PC-3 (cell line): ENCODE measurements around the gene LRRTM4. TPM values are rescaled to one million over a fixed set of nuclear protein-coding genes. Genes with fewer than 3 reads are reported as not detected.

Experiments
- ATAC-seq: fragments of 200-7000 bp; cut with Tn5 transposase; 2 replicates; pipeline ENCODE4 v1.9.1; 2020; ENCODE audit warnings: mild to moderate bottlenecking, moderate library complexity
- BruUV-seq: library from RNA; stranded (reverse); fragments of 400-500 nt; replicated peaks from 2 replicates; lab custom pipeline; 2021; lab: Mats Ljungman, UMichigan
- CTCF ChIA-PET: fragments of 300-600 bp; sonication (Branson Sonifier 250); formaldehyde crosslinking; loops from one replicate; lab custom pipeline; 2022; ENCODE audit warnings: antibody characterized with exemption; lab: Charles Lee
- POLR2A ChIA-PET: fragments of 300-600 bp; sonication (Branson Sonifier 250); formaldehyde crosslinking; loops from one replicate; lab custom pipeline; 2022; ENCODE audit warnings: antibody characterized with exemption; ENCODE audit not compliant: unreplicated experiment; lab: Charles Lee
- DNase-seq: peaks from one replicate; pipeline ENCODE4 v3.0.0-alpha.2; 2015
- H2AFZ ChIP-seq: fragments of 300-600 bp; sonication (generic); 2 replicates; pipeline ENCODE4 v1.6.0; 2016; ENCODE audit warnings: antibody characterized with exemption, low read length
- H3F3A ChIP-seq: fragments of 300-600 bp; sonication (generic); one replicate; pipeline ENCODE4 v1.6.0; 2017; ENCODE audit warnings: antibody characterized with exemption, low read length, control low read depth, mild to moderate bottlenecking; ENCODE audit not compliant: unreplicated experiment
- H3K27ac ChIP-seq: fragments of 300-600 bp; sonication (generic); 2 replicates; pipeline ENCODE4 v1.5.1; 2016; ENCODE audit warnings: mild to moderate bottlenecking, low read length
- H3K27me3 ChIP-seq: fragments of 300-600 bp; sonication (generic); 2 replicates; pipeline ENCODE4 v1.6.1; 2016; ENCODE audit warnings: low read length, mixed read lengths
- H3K36me3 ChIP-seq: fragments of 300-600 bp; sonication (generic); 2 replicates; pipeline ENCODE4 v1.6.1; 2016; ENCODE audit warnings: low read depth, mixed run types, low read length, mixed read lengths
- H3K4me1 ChIP-seq: fragments of 300-600 bp; sonication (generic); 2 replicates; pipeline ENCODE4 v1.5.1; 2016; ENCODE audit warnings: low read length; ENCODE audit not compliant: insufficient read depth
- H3K4me2 ChIP-seq: fragments of 300-600 bp; sonication (generic); 2 replicates; pipeline ENCODE4 v1.6.0; 2016; ENCODE audit warnings: low read length
- H3K4me3 ChIP-seq: fragments of 300-600 bp; sonication (generic); 2 replicates; pipeline ENCODE4 v1.5.1; 2016; ENCODE audit warnings: mild to moderate bottlenecking, low read length, mixed read lengths
- H3K79me2 ChIP-seq: fragments of 300-600 bp; sonication (generic); 2 replicates; pipeline ENCODE4 v1.6.1; 2017; ENCODE audit warnings: low read length, mixed read lengths
- H3K9ac ChIP-seq: fragments of 300-600 bp; sonication (generic); 2 replicates; pipeline ENCODE4 v1.6.0; 2016; ENCODE audit warnings: mild to moderate bottlenecking, low read length
- H3K9me2 ChIP-seq: fragments of 300-600 bp; sonication (generic); replicated peaks from 2 replicates; pipeline ENCODE4 v1.6.1; 2016; ENCODE audit warnings: mixed run types, low read length, mixed read lengths
- H3K9me3 ChIP-seq: fragments of 300-600 bp; sonication (generic); 2 replicates; pipeline ENCODE4 v1.6.1; 2016; ENCODE audit warnings: low read length, mixed read lengths
- H4K20me1 ChIP-seq: fragments of 300-600 bp; sonication (generic); 2 replicates; pipeline ENCODE4 v1.6.1; 2016; ENCODE audit warnings: low read length, mixed read lengths
- EZH2 ChIP-seq: fragments of 300-600 bp; sonication (generic); IDR thresholded peaks from one replicate; pipeline ENCODE4 v1.6.1; 2017; ENCODE audit warnings: antibody characterized with exemption, mild to moderate bottlenecking, low read length; ENCODE audit not compliant: unreplicated experiment
- EZH2phosphoT487 ChIP-seq: fragments of 300-600 bp; sonication (generic); IDR thresholded peaks from 2 replicates; pipeline ENCODE4 v1.6.1; 2018; ENCODE audit warnings: mild to moderate bottlenecking, antibody characterized with exemption, low read length, borderline replicate concordance
- intact Hi-C: fragments of 100-400 bp; cut with micrococcal nuclease; formaldehyde crosslinking; loops from 2 replicates; pipeline ENCODE4 v1.9.0; 2023
- total RNA-seq: library from RNA; depleted of rRNA; stranded (reverse); fragments of >200 nt; gene quantifications from 2 replicates; pipeline ENCODE4 v1.2.3, GENCODE V29; 2014
- TF ChIP-seq, protein P1 (sequence below): fragments of 300-600 bp; sonication (generic); conservative IDR thresholded peaks from 2 replicates; pipeline ENCODE4 v1.5.1; 2017; ENCODE audit warnings: antibody characterized with exemption, low read depth, mild to moderate bottlenecking, low read length

The LRRTM4 gene
- total RNA-seq, 1 experiment from 2014 or later, result not detected

DNA sequence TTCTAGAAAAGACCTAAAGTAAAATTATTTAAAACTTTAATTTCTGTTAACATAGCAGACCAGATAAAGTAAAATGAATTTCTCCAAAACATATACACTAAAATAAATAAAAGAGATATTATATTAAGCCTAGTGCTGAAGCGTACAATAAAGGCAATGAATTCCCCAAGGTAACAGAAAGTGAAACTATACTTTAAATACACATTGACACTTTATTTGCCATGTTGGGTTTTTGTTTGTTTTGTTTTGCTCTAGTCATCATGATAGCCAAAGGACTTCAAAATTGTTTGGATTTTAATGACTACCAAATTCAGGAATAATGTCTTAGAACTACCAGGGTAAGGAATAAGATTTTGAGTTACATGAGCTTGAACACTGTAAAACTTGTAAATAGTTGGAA, 413.3 kb downstream of the LRRTM4 start:
- no peaks in the 10 kb centered on the region for H3F3A ChIP-seq
- H3K79me2 ChIP-seq, result no peaks in the 10 kb centered on the region
- H3K9ac ChIP-seq, result no peak overlapping the region
- CTCF ChIA-PET, result no interaction called here
- intact Hi-C loops, result no loop called here
- no peak overlapping the region for H3K27ac ChIP-seq
- H3K4me3 ChIP-seq, result no peak overlapping the region
- no peaks in the 10 kb centered on the region for H3K4me1 ChIP-seq
- no peaks in the 10 kb centered on the region for H3K36me3 ChIP-seq
- no peak for TF ChIP-seq EZH2
- TF ChIP-seq, protein P1, sequence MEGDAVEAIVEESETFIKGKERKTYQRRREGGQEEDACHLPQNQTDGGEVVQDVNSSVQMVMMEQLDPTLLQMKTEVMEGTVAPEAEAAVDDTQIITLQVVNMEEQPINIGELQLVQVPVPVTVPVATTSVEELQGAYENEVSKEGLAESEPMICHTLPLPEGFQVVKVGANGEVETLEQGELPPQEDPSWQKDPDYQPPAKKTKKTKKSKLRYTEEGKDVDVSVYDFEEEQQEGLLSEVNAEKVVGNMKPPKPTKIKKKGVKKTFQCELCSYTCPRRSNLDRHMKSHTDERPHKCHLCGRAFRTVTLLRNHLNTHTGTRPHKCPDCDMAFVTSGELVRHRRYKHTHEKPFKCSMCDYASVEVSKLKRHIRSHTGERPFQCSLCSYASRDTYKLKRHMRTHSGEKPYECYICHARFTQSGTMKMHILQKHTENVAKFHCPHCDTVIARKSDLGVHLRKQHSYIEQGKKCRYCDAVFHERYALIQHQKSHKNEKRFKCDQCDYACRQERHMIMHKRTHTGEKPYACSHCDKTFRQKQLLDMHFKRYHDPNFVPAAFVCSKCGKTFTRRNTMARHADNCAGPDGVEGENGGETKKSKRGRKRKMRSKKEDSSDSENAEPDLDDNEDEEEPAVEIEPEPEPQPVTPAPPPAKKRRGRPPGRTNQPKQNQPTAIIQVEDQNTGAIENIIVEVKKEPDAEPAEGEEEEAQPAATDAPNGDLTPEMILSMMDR, result no peak
- TF ChIP-seq EZH2phosphoT487, result no peak
- POLR2A ChIA-PET, result no interaction called here
- ATAC-seq (no peak), DNase-seq (no peak)
- no peaks in the 10 kb centered on the region for H3K9me2 ChIP-seq
- H2AFZ ChIP-seq, result no peak overlapping the region
- H3K27me3 ChIP-seq, result no peaks in the 10 kb centered on the region
- BruUV-seq, result no TSS peak
- H4K20me1 ChIP-seq, result no peaks in the 10 kb centered on the region
- no peak overlapping the region for H3K4me2 ChIP-seq
- no peaks in the 10 kb centered on the region for H3K9me3 ChIP-seq

GRCh38 chr2:77105008-77105407, 417.2 kb downstream of the LRRTM4 start:
- POLR2A ChIA-PET, result no interaction called here
- no peak overlapping the region for H3K4me3 ChIP-seq
- H3K9me3 ChIP-seq, result 0 out of 2 replicates have a peak, but pooled peaks cover 5% of the 10 kb centered on the region
- intact Hi-C loops, result no loop called here
- no peak overlapping the region for H3K9ac ChIP-seq
- H3K36me3 ChIP-seq, result no peaks in the 10 kb centered on the region
- H4K20me1 ChIP-seq, result no peaks in the 10 kb centered on the region
- H3F3A ChIP-seq, result no peaks in the 10 kb centered on the region
- no peak overlapping the region for H2AFZ ChIP-seq
- no peak overlapping the region for H3K4me2 ChIP-seq
- no peak overlapping the region for H3K27ac ChIP-seq
- H3K4me1 ChIP-seq, result no peaks in the 10 kb centered on the region
- no peak for ATAC-seq
- TF ChIP-seq, protein P1, result no peak
- no peak for TF ChIP-seq EZH2
- no peak for TF ChIP-seq EZH2phosphoT487
- H3K27me3 ChIP-seq, result no peaks in the 10 kb centered on the region
- CTCF ChIA-PET, result no interaction called here
- H3K9me2 ChIP-seq, result no peaks in the 10 kb centered on the region
- DNase-seq, result no peak
- BruUV-seq, result no TSS peak
- no peaks in the 10 kb centered on the region for H3K79me2 ChIP-seq

DNA sequence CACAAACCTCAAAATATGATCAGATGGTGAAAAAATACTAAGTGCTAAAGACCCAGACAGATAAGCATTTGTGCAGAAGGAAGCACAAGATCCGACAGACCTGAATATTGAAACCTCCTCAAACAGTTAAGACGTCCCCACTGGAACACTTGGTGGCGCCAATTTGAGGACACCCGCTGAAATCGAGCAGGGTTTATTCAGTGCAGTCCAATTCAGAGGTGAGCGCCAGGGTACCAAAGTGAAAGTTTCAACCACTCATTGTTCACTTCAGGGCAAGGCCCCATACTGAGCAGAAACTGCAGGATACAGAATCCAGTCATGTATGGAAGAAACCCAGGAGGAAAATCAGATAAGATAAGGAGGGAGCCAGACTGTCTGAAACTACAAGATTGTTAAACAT, 417.6 kb downstream of the LRRTM4 start:
- Histone ChIP-seq H3K9me3 (0 out of 2 replicates have a peak, but pooled peaks cover 5% of the 10 kb centered on the region), H3K27me3 (no peaks in the 10 kb centered on the region), H3K27ac (no peak overlapping the region), H3K79me2 (no peaks in the 10 kb centered on the region), H3K4me1 (no peaks in the 10 kb centered on the region), H4K20me1 (no peaks in the 10 kb centered on the region), H3K9ac (no peak overlapping the region), H3K4me3 (no peak overlapping the region), H3K36me3 (no peaks in the 10 kb centered on the region), H3K9me2 (no peaks in the 10 kb centered on the region), H3K4me2 (no peak overlapping the region), H2AFZ (no peak overlapping the region), H3F3A (no peaks in the 10 kb centered on the region)
- ATAC-seq (no peak), DNase-seq (no peak)
- TF ChIP-seq, protein P1, result no peak
- TF ChIP-seq EZH2 (no peak), EZH2phosphoT487 (no peak)
- no TSS peak for BruUV-seq
- intact Hi-C loops, result no loop called here
- ChIA-PET POLR2A (no interaction called here), CTCF (no interaction called here)
